GM12878 (cell line): ENCODE measurements around the gene SLC12A2. TPM values are rescaled to one million over a fixed set of nuclear protein-coding genes. Genes with fewer than 3 reads are reported as not detected.

Source experiments
- BACH1 ChIP-seq: fragments of 450-650 bp; IDR thresholded peaks from 2 replicates; pipeline ENCODE4 v1.6.1; 2017; ENCODE audit warnings: mild to moderate bottlenecking, borderline replicate concordance
- CUX1 ChIP-seq: IDR thresholded peaks from 2 replicates; pipeline ENCODE4 v1.6.1; 2012; ENCODE audit warnings: improper control_type of control experiment, low read depth, low read length; ENCODE audit not compliant: insufficient replicate concordance
- EGR1 ChIP-seq, 2 experiments: IDR thresholded peaks; 1 replicate in 1 of 2; 2 replicates in 1 of 2; pipeline ENCODE4 v1.6.1; 2011 to 2012; ENCODE audit warnings: low read depth in 2 of 2, low read length in 2 of 2, borderline replicate concordance in 1 of 2, mild to moderate bottlenecking in 1 of 2, moderate library complexity in 1 of 2
- FOXK2 ChIP-seq: fragments of 450-650 bp; IDR thresholded peaks from 2 replicates; pipeline ENCODE4 v1.6.1; 2017; ENCODE audit warnings: mild to moderate bottlenecking, moderate library complexity
- PBX3 ChIP-seq: IDR thresholded peaks from 2 replicates; pipeline ENCODE4 v1.6.1; 2011; ENCODE audit warnings: mild to moderate bottlenecking, low read depth, low read length, moderate library complexity; ENCODE audit not compliant: insufficient replicate concordance
- RELA ChIP-seq: fragments of 450-650 bp; IDR thresholded peaks from 2 replicates; pipeline ENCODE4 v1.8.0; 2014; ENCODE audit warnings: borderline replicate concordance; ENCODE audit not compliant: partially characterized antibody
- SKIL ChIP-seq: fragments of 450-650 bp; IDR thresholded peaks from 2 replicates; pipeline ENCODE4 v1.6.1; 2017; ENCODE audit warnings: mild to moderate bottlenecking, low read depth, inconsistent platforms; ENCODE audit not compliant: poor library complexity, severe bottlenecking
- SMC3 ChIP-seq: IDR thresholded peaks from 2 replicates; pipeline ENCODE4 v1.6.1; 2011; ENCODE audit warnings: low read length, improper control_type of control experiment, borderline replicate concordance
- ZBTB11 ChIP-seq: fragments of 450-650 bp; formaldehyde crosslinking; IDR thresholded peaks from 2 replicates; pipeline ENCODE4 v1.5.0; 2022; ENCODE audit warnings: mild to moderate bottlenecking, missing genetic modification characterization
- polyA plus RNA-seq, 11 experiments: library from polyadenylated mRNA; depleted of rRNA in 4 of 11; unstranded in 6 of 11; stranded (reverse) in 5 of 11; fragments of >200 nt; fragmentation: Nextera tagmentation in 4 of 11; fragmentation: Illumina TruSeq in 1 of 11; extraction: Ambion mirVana in 4 of 11; extraction: Trizol in 1 of 11; gene quantifications; 1 replicate in 1 of 11; 2 replicates in 10 of 11; pipeline versions ENCODE4 v1.2.1 to v1.2.3, GENCODE V29; 2011 to 2016; ENCODE audit warnings: inconsistent platforms in 2 of 11, missing spikeins in 2 of 11, low read depth in 1 of 11
- total RNA-seq, 4 experiments: library from RNA; depleted of rRNA in 3 of 4; stranded (reverse); fragments of >200 nt in 3 of 4; fragmentation: Illumina TruSeq in 1 of 4; extraction: Trizol in 1 of 4; gene quantifications; 2 replicates each; pipeline versions ENCODE4 v1.2.1 to v1.2.3, GENCODE V29; 2013 to 2021
- TF ChIP-seq, protein P1 (sequence below): fragments of 450-650 bp; IDR thresholded peaks from 2 replicates; pipeline ENCODE4 v1.6.1; 2017; ENCODE audit warnings: mild to moderate bottlenecking, moderate library complexity

Gene SLC12A2
- total and polyA plus RNA-seq, 10 of the 15 experiments (the other 5 are each of a cell fraction or from before 2014, with no cell fraction given): 5.1 to 21.8 (median 10.5) TPM

DNA sequence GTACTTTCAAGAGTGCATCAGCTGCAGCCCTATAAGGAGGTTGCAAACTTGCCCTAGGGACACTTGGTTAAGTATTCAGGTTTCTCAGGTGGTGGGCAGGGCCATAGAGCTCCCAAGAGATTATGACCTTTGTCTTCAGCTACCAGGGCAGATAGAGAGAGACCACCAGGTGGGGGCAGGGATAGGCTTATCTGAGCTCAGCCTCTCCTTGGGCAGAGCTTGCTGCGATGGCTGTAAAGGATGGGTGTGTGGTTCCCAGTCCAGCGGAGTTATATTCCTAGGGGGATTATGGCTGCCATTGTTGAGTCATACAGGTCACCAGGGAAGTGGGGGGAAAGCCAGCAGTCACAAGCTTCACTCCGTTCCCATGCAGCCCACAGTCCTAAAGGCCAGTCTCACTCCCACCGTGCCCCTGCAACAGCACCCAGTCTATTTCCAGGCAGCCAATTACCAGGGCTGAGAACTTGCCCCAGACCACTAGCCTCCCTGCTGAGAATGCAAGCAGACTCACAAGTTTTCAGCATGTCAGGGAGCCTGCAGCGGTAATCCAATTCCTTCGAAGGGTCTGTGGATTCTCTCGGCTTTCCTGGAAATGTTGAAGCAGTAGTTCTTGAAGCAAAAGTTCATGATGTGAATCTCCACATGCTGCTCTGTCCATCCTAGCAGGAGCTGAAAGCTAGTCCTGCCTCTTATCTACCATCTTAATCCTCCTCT, 151.5 kb downstream of the SLC12A2 start (continued):
- TF ChIP-seq CUX1 (no peak), FOXK2 (no peak), RELA (no peak), EGR1 (IDR thresholded peaks at IDR 0.05; ENCODE audit: borderline replicate concordance in 1 of 2, low read depth in 2 of 2, low read length in 2 of 2) (no peak), SKIL (no peak), PBX3 (no peak), SMC3 (no peak), BACH1 (no peak), ZBTB11 (CRISPR knock-in tag) (no peak)
- TF ChIP-seq, protein P1, sequence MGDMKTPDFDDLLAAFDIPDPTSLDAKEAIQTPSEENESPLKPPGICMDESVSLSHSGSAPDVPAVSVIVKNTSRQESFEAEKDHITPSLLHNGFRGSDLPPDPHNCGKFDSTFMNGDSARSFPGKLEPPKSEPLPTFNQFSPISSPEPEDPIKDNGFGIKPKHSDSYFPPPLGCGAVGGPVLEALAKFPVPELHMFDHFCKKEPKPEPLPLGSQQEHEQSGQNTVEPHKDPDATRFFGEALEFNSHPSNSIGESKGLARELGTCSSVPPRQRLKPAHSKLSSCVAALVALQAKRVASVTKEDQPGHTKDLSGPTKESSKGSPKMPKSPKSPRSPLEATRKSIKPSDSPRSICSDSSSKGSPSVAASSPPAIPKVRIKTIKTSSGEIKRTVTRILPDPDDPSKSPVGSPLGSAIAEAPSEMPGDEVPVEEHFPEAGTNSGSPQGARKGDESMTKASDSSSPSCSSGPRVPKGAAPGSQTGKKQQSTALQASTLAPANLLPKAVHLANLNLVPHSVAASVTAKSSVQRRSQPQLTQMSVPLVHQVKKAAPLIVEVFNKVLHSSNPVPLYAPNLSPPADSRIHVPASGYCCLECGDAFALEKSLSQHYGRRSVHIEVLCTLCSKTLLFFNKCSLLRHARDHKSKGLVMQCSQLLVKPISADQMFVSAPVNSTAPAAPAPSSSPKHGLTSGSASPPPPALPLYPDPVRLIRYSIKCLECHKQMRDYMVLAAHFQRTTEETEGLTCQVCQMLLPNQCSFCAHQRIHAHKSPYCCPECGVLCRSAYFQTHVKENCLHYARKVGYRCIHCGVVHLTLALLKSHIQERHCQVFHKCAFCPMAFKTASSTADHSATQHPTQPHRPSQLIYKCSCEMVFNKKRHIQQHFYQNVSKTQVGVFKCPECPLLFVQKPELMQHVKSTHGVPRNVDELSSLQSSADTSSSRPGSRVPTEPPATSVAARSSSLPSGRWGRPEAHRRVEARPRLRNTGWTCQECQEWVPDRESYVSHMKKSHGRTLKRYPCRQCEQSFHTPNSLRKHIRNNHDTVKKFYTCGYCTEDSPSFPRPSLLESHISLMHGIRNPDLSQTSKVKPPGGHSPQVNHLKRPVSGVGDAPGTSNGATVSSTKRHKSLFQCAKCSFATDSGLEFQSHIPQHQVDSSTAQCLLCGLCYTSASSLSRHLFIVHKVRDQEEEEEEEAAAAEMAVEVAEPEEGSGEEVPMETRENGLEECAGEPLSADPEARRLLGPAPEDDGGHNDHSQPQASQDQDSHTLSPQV: no peak
